ENCODE data around the gene SNX1.

SNX1 gene

GRCh38 chr15:64146885-64147681 lies 51.3 kb downstream of the SNX1 start:
- no peak for DNase-seq

GRCh38 chr15:64148168-64148567 lies 52.4 kb downstream of the SNX1 start:
- no peak for DNase-seq

GRCh38 chr15:64148581-64148980 lies 52.8 kb downstream of the SNX1 start:
- DNase-seq: no peak

DNA sequence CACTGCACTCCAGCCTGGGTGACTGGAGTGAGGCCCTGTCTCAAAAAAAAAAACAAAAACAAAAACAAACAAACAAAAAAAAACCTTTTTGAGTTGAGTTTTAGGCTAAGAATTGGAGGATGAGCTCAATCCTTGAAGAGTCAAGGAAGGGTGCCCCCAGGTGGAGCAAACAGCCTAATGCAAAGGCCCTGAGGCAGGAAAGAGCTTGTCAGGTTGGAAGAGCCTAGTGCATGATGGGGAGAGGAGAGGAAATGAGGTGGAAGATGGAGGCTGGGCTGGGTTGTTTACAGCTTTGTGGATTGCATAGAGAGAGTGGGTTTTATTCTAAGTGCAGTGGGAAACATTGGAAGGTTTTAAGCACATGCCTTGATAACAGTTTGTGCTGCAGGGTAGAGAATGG lies 53.6 kb downstream of the SNX1 start:
- no peak for DNase-seq

GRCh38 chr15:64149893-64150578 lies 54.3 kb downstream of the SNX1 start:
- DNase-seq: no peak

- DNase-seq: no peak
These were observed 56.1 kb downstream of the SNX1 start, which contains the start of gene SNX22 for GRCh38 chr15:64151727-64152506. TSS of gene SNX22 (plus strand) at chr15:64151731. CDS start at chr15:64151776, 45 bp downstream.

- DNase-seq: no peak
These were observed 57.0 kb downstream of the SNX1 start for GRCh38 chr15:64152507-64153387.

- peak; percentile 80 for DNase-seq
These were observed 57.9 kb downstream of the SNX1 start for GRCh38 chr15:64153480-64154367.

- DNase-seq: no peak
These were observed 60.2 kb downstream of the SNX1 start for GRCh38 chr15:64155802-64156651.

DNA sequence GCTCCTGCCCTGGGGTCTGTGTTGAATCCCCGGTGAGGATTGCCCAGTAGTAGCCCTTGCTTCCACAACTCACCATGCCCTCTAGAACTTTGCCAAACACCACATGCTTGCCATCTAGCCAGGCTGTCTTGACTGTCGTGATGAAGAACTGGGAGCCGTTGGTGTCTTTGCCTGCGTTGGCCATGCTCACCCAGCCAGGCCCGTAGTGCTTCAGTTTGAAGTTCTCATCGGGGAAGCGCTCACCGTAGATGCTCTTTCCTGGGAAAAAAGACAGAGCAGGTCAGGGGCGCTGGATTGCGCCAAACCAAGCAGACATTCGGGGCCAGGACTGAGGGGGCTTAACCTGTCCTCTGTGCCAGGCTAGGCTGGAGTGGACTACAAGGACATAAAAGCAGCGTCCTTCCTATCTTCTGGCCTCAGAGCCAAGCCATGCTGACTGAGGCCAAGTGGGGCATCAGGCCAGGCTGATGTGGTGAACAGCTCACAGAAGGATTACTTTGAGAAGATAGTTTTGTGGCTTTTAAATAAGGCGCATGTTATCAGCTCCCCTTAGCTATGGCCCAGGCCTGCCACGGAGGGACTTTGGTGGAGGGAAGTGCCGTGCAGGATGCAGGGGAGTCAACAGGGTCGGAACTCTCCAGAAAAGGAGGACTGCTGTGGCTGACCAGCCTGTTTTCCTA lies 61.0 kb downstream of the SNX1 start:
- no peak for DNase-seq

GRCh38 chr15:64157599-64158125 lies 61.9 kb downstream of the SNX1 start:
- no peak for DNase-seq

DNA sequence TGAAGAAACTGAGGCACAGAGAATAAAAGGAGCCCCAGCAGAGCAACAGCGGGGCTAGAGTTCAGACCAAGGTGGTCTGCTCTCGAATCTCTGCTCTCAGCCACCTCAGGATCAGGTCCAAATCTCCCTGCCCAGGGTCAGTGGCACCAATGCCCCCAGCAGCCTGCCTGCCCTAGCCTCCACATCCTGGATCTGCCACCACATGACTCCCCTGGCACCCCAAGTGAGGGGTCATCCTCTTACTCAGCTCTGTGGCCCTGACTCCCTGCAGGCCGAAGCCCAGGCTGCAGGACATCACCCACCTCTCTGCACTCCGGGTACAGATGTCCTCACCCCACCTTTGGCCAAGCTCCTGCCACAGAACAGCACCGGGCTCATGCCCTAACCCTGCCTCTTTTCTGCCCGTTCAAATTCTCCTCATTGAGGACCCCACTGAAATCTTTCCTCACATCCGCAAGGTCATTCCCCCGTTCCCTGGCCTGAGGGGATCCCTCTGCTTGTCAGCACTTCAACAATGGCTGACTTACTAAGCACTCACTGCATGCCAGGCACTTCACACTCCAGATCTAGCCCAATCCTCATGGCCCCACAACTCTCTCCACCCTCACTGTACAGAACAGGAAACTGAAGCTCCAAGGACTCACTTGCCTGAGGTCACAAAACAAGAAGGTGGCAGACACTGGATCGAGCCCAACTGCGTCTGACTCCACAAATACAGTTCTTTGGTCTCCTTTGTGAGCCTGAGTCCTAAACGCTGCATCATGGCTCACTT lies 62.8 kb downstream of the SNX1 start:
- DNase-seq: no peak

DNA sequence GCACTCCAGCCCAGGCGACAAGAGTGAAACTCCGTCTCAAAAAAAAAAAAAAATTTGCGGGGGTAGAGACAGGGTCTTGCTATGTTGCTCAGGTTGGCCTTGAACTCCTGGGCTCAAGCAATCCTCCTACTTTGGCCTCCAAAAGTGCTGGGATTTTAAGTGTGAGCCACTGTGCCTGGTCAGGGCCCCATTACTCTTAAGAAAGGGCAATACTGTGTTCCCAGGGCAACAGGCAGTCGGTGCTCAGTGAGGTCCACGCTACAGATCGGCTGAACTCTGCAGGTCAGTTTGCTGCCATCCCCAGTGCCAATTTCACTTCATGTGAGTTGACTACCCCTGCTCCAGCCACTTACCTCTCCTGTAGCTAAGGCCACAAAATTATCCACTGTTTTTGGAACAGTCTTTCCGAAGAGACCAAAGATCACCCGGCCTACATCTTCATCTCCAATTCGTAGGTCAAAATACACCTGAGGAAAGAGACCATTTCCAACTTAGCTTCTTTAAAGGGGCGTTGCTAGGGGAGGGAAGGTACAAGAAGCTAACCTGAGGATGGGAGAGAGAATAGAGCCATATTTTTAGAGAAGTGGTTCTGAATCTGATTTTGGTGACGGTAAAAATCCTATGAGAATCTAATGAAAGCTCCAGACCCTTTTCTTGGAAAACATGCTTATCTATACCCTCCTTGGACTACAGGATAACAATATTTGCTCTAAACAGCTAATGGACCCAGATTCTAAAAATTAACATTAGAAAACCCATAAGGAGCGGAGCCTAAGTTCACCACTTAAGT lies 66.1 kb downstream of the SNX1 start:
- no peak for DNase-seq

DNA sequence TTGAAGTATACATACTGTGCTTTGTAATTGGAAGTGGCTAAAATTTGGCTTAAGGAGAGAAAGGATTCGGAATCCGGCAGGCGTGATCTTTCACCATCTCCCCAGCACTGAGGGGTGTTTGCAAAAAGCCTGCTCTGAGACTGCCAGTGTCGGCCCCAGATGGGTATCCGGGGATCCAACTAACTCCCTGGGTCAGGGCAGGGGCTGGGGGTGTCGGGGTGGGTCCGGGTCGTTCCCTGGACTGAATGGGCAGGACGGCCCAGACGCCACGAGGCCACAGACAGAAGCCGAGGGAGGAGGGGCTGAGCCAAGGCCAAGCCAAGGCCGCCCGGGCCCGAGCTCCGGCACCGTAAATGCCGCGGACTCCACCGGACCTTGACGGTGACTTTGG lies 66.7 kb downstream of the SNX1 start:
- DNase-seq: no peak

GRCh38 chr15:64162869-64163658 lies 67.3 kb downstream of the SNX1 start, which contains the start of gene PPIB:
TSS of gene PPIB (minus strand) at chr15:64163022. CDS start at chr15:64162986, 36 bp downstream.
- peak; percentile 95 for DNase-seq

GRCh38 chr15:64163659-64164362 lies 68.0 kb downstream of the SNX1 start:
- no peak for DNase-seq

Data from NCI-H774 (cell line).